H1 (cell line): ENCODE results near the gene TUBGCP2. TPM values are rescaled to one million over a fixed set of nuclear protein-coding genes. Genes with fewer than 3 reads are reported as not detected.

Experiments used
- CTCF ChIA-PET: fragments of 300-600 bp; sonication (Branson Sonifier 250); formaldehyde crosslinking; loops from one replicate; lab custom pipeline; 2021; ENCODE audit not compliant: partially characterized antibody; lab: Charles Lee
- POLR2A ChIA-PET: fragments of 300-600 bp; sonication (Branson Sonifier 250); formaldehyde crosslinking; loops from one replicate; lab custom pipeline; 2021; ENCODE audit warnings: inconsistent platforms; ENCODE audit not compliant: partially characterized antibody; lab: Charles Lee
- DNase-seq, 2 experiments: peaks; one replicate each; pipeline versions ENCODE4 v3.0.0 to v3.0.0-alpha.2; 2010 to 2022; ENCODE audit warnings: low spot score in 2 of 2, low read depth in 1 of 2, mixed read lengths in 1 of 2
- FAIRE-seq: peaks from 2 replicates; lab custom pipeline; 2011; peaks lifted over from hg19 to GRCh38; lab: Jason Lieb, UNC
- H2AFZ ChIP-seq: 2 replicates; pipeline ENCODE4 v1.8.1; 2012; ENCODE audit warnings: low read length, inconsistent platforms
- H2AK5ac ChIP-seq: 2 replicates; pipeline ENCODE4 v1.6.1; 2013; ENCODE audit warnings: low read depth, low read length
- H2BK120ac ChIP-seq: replicated peaks from 2 replicates; pipeline ENCODE3; 2013; ENCODE audit warnings: low read depth, low read length, inconsistent platforms
- H2BK12ac ChIP-seq: 2 replicates; pipeline ENCODE4 v1.6.1; 2013; ENCODE audit warnings: low read depth, low read length
- H2BK15ac ChIP-seq: 2 replicates; pipeline ENCODE4 v1.6.1; 2013; ENCODE audit warnings: low read length
- H2BK20ac ChIP-seq: 2 replicates; pipeline ENCODE4 v1.6.1; 2013; ENCODE audit warnings: low read length
- H2BK5ac ChIP-seq: 2 replicates; pipeline ENCODE4 v1.6.1; 2013; ENCODE audit warnings: low read depth, low read length
- H3K14ac ChIP-seq: 2 replicates; pipeline ENCODE4 v1.6.1; 2013; ENCODE audit warnings: inconsistent platforms; ENCODE audit not compliant: insufficient read length
- H3K18ac ChIP-seq: 2 replicates; pipeline ENCODE4 v1.6.1; 2013; ENCODE audit warnings: low read length; ENCODE audit errors: extremely low read depth
- H3K23ac ChIP-seq: 2 replicates; pipeline ENCODE4 v1.6.1; 2013; ENCODE audit warnings: inconsistent platforms; ENCODE audit not compliant: insufficient read length
- H3K23me2 ChIP-seq: 2 replicates; pipeline ENCODE4 v1.6.1; 2013; ENCODE audit warnings: low read depth, low read length
- H3K27ac ChIP-seq: 2 replicates; pipeline ENCODE4 v1.6.1; 2011; ENCODE audit warnings: low read depth, low read length, inconsistent platforms
- H3K27me3 ChIP-seq, 4 experiments: replicated peaks in 1 of 4; 1 replicate in 1 of 4; 2 replicates in 3 of 4; pipeline versions ENCODE4 v1.6.1 to v1.8.1; 2011 to 2013; ENCODE audit warnings: low read length in 3 of 4, mild to moderate bottlenecking in 3 of 4, inconsistent platforms in 2 of 4, mixed read lengths in 2 of 4, moderate library complexity in 1 of 4; ENCODE audit not compliant: control insufficient read depth in 3 of 4, insufficient read depth in 3 of 4; ENCODE audit errors: extremely low read depth in 1 of 4
- H3K36me3 ChIP-seq, 4 experiments: 2 replicates each; pipeline versions ENCODE4 v1.6.1 to v1.8.1; 2011 to 2013; ENCODE audit warnings: mild to moderate bottlenecking in 4 of 4, low read length in 3 of 4, moderate library complexity in 2 of 4, control low read depth in 1 of 4, inconsistent platforms in 1 of 4; ENCODE audit not compliant: insufficient read depth in 4 of 4, control insufficient read depth in 2 of 4
- H3K4ac ChIP-seq: replicated peaks from 2 replicates; pipeline ENCODE3; 2013; ENCODE audit warnings: low read length, low read depth, mixed read lengths, inconsistent platforms; ENCODE audit not compliant: insufficient read length
- H3K4me1 ChIP-seq, 4 experiments: replicated peaks in 1 of 4; 1 replicate in 1 of 4; 2 replicates in 3 of 4; pipeline versions ENCODE4 v1.6.1 to v1.8.1; 2011 to 2013; ENCODE audit warnings: low read length in 3 of 4, inconsistent platforms in 2 of 4, mixed read lengths in 1 of 4; ENCODE audit not compliant: insufficient read depth in 4 of 4, control insufficient read depth in 3 of 4
- H3K4me2 ChIP-seq, 2 experiments: 2 replicates each; pipeline versions ENCODE4 v1.6.1 to v1.8.1; 2011 to 2013; ENCODE audit warnings: low read depth in 2 of 2, low read length in 2 of 2, control low read depth in 1 of 2, inconsistent platforms in 1 of 2, mild to moderate bottlenecking in 1 of 2; ENCODE audit not compliant: insufficient read depth in 1 of 2
- H3K4me3 ChIP-seq, 4 experiments: fragments of 200-600, 300-600 bp in 1 of 4; sonication (generic), shearing (Covaris generic), sonication (Bioruptor Twin) in 1 of 4; 2 replicates each; pipeline versions ENCODE4 v1.5.1 to v1.8.1; 2011 to 2016; ENCODE audit warnings: low read length in 4 of 4, low read depth in 3 of 4, control low read depth in 2 of 4, inconsistent platforms in 2 of 4, mild to moderate bottlenecking in 2 of 4, mixed read lengths in 1 of 4, moderate library complexity in 1 of 4; ENCODE audit not compliant: insufficient read depth in 2 of 4; ENCODE audit errors: extremely low read depth in 1 of 4
- H3K56ac ChIP-seq: replicated peaks from 2 replicates; pipeline ENCODE3; 2013; ENCODE audit warnings: low read depth, mild to moderate bottlenecking, mixed read lengths, low read length, inconsistent platforms; ENCODE audit not compliant: insufficient read length
- H3K79me1 ChIP-seq: 2 replicates; pipeline ENCODE4 v1.6.1; 2013; ENCODE audit warnings: low read depth, low read length, control low read depth
- H3K79me2 ChIP-seq, 2 experiments: 2 replicates each; pipeline versions ENCODE4 v1.6.1 to v1.8.1; 2012 to 2013; ENCODE audit warnings: low read length in 2 of 2, mild to moderate bottlenecking in 2 of 2, inconsistent platforms in 1 of 2; ENCODE audit not compliant: insufficient read depth in 2 of 2, control insufficient read depth in 1 of 2
- H3K9ac ChIP-seq, 4 experiments: replicated peaks in 1 of 4; 1 replicate in 1 of 4; 2 replicates in 3 of 4; pipeline versions ENCODE4 v1.6.1 to v1.8.1; 2011 to 2013; ENCODE audit warnings: low read depth in 3 of 4, low read length in 3 of 4, control low read depth in 2 of 4, mild to moderate bottlenecking in 2 of 4, moderate library complexity in 2 of 4, inconsistent platforms in 1 of 4; ENCODE audit errors: extremely low read depth in 1 of 4
- H3K9me3 ChIP-seq, 2 experiments: 2 replicates each; pipeline versions ENCODE4 v1.6.1 to v1.8.1; 2012 to 2013; ENCODE audit warnings: mild to moderate bottlenecking in 2 of 2, moderate library complexity in 2 of 2, control low read depth in 1 of 2, inconsistent platforms in 1 of 2, low read depth in 1 of 2, low read length in 1 of 2, mixed read lengths in 1 of 2; ENCODE audit not compliant: insufficient read depth in 2 of 2
- H4K20me1 ChIP-seq, 2 experiments: replicated peaks in 1 of 2; 2 replicates each; pipeline versions ENCODE3 to v1.8.1; 2011 to 2013; ENCODE audit warnings: inconsistent platforms in 2 of 2, low read length in 2 of 2, mild to moderate bottlenecking in 1 of 2; ENCODE audit not compliant: insufficient read depth in 2 of 2, control insufficient read depth in 1 of 2
- H4K5ac ChIP-seq: 2 replicates; pipeline ENCODE4 v1.6.1; 2013; ENCODE audit warnings: low read length, low read depth, mixed read lengths, inconsistent platforms; ENCODE audit not compliant: insufficient read length
- H4K8ac ChIP-seq: 2 replicates; pipeline ENCODE4 v1.8.0; 2013; ENCODE audit warnings: mild to moderate bottlenecking, moderate library complexity, low read length, inconsistent platforms; ENCODE audit not compliant: insufficient read depth; ENCODE audit errors: extremely low read depth
- H4K91ac ChIP-seq: replicated peaks from 2 replicates; pipeline ENCODE3; 2013; ENCODE audit warnings: low read length, mixed read lengths, inconsistent platforms; ENCODE audit not compliant: insufficient read length
- BCL11A ChIP-seq, 2 experiments: IDR thresholded peaks; one replicate each; pipeline ENCODE4 v1.6.1; 2011; ENCODE audit warnings: low read depth in 2 of 2, low read length in 2 of 2, mild to moderate bottlenecking in 2 of 2
- CHD2 ChIP-seq: IDR thresholded peaks from 2 replicates; pipeline ENCODE4 v1.6.1; 2012; ENCODE audit warnings: low read length, improper control_type of control experiment
- CREB1 ChIP-seq: IDR thresholded peaks from 2 replicates; pipeline ENCODE4 v1.6.1; 2012; ENCODE audit warnings: inconsistent platforms
- EZH2 ChIP-seq: fragments of 200-600 bp; sonication (generic); IDR thresholded peaks from 2 replicates; pipeline ENCODE4 v1.7.1; 2012; ENCODE audit warnings: low read depth, mild to moderate bottlenecking, moderate library complexity, low read length, inconsistent platforms; ENCODE audit not compliant: severe bottlenecking
- NRF1 ChIP-seq: IDR thresholded peaks from 2 replicates; pipeline ENCODE4 v1.6.1; 2011; ENCODE audit warnings: mild to moderate bottlenecking, low read depth, low read length, improper control_type of control experiment
- SIX5 ChIP-seq: IDR thresholded peaks from 2 replicates; pipeline ENCODE4 v1.6.1; 2011; ENCODE audit warnings: mild to moderate bottlenecking, low read depth, low read length
- SP1 ChIP-seq: IDR thresholded peaks from 2 replicates; pipeline ENCODE4 v1.6.1; 2011; ENCODE audit warnings: low read depth, low read length
- WGBS, 2 experiments: shearing (Covaris generic) in 1 of 2; methylation state at CpG; one replicate each; pipeline versions ENCODE4 v1.1.6 to v1.1.7; 2013 to 2015; ENCODE audit warnings: low lambda C conversion rate in 2 of 2, mixed read lengths in 2 of 2, inconsistent platforms in 1 of 2, low coverage in 1 of 2, missing lambda C conversion rate in 1 of 2; ENCODE audit not compliant: insufficient replicate concordance in 2 of 2, insufficient coverage in 1 of 2, insufficient read length in 1 of 2; ENCODE audit errors: extremely low coverage in 1 of 2, missing lambda C conversion rate in 1 of 2; 5-methylcytosine and 5-hydroxymethylcytosine counted together
- polyA plus RNA-seq, 7 experiments: library from polyadenylated mRNA; depleted of rRNA in 3 of 7; stranded (reverse) in 5 of 7; unstranded in 2 of 7; fragments of >200 nt in 5 of 7; fragments of 200-250 nt in 2 of 7; gene quantifications; 1 replicate in 5 of 7; 2 replicates in 1 of 7; 4 replicates in 1 of 7; pipeline versions ENCODE4 v1.2.1 to v1.2.3, GENCODE V29; 2011 to 2013; ENCODE audit warnings: missing spikeins in 2 of 7, mixed read lengths in 2 of 7
- total RNA-seq: library from RNA; stranded (reverse); fragmentation: NEBNext Ultra II Directional; extraction: Animal tissue kit (Norgen Biotek cat#: 25700); gene quantifications from 2 replicates; pipeline ENCODE4 v1.2.1, GENCODE V29; 2021
- TF ChIP-seq, protein P1 (sequence below): IDR thresholded peaks from 2 replicates; pipeline ENCODE4 v1.6.1; 2012; ENCODE audit warnings: low read length, inconsistent platforms
- TF ChIP-seq, protein P2 (sequence below): IDR thresholded peaks from 2 replicates; pipeline ENCODE4 v1.6.1; 2011; ENCODE audit warnings: low read length, improper control_type of control experiment
- TF ChIP-seq, protein P3 (sequence below): IDR thresholded peaks from 2 replicates; pipeline ENCODE4 v1.6.1; 2012; ENCODE audit warnings: inconsistent platforms

Gene TUBGCP2
- total and polyA plus RNA-seq, 2 of the 8 experiments (the other 6 are each of a cell fraction or from before 2014, with no cell fraction given): 34.9 to 51.9 TPM

DNA sequence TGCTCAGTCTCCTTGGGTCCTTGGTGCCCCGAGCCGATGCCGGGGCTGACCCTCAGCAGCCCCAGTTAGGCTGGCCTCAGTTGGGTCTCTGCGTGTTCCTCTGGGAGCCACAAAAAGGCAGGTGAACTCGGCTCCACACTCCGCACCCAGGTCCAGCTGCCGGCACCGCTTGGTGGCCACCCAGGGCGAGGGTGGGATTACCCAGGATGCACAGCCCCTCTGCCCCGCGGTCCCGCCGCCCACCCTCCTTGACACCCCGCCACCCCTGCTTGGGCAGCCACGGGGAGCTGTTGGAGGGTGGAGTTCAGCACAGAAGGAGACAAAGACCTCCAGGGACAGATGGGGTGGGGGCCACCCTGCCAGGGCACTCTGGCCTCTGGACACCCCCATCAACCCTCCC, 53.3 kb downstream of the TUBGCP2 start:
- no peak overlapping the region for H3K4me2 ChIP-seq
- peaks cover 0 to 13% (median 6%) of the 10 kb centered on the region in 4 experiments; a peak in 5 of 7 replicates for H3K4me1 ChIP-seq
- no peaks in the 10 kb centered on the region; a peak in 1 of 7 replicates for H3K27me3 ChIP-seq
- H3K36me3 ChIP-seq: no peaks in the 10 kb centered on the region
- H3K27ac ChIP-seq: no peak overlapping the region
- no peak overlapping the region for H3K9ac ChIP-seq
- H3K23me2 ChIP-seq: no peaks in the 10 kb centered on the region
- no peak overlapping the region for H3K23ac ChIP-seq
- H2BK12ac ChIP-seq: 0 out of 2 replicates have a peak overlapping the region, but pooled peaks have one; percentile 35
- H3K56ac ChIP-seq: no peak overlapping the region
- no peak overlapping the region for H2BK20ac ChIP-seq
- H3K4ac ChIP-seq: no peak overlapping the region
- ChIA-PET POLR2A (interaction anchor here (1.2 to 1.5 kb wide), 2 partner anchors 10 to 13 kb away, joined by 3 to 4 read pairs; no protein-coding TSS in a partner anchor), CTCF (interaction anchor here (1.0 kb wide), 1 partner anchor 9 kb away, joined by 3 read pairs; no protein-coding TSS in a partner anchor)
- H2BK15ac ChIP-seq: no peak overlapping the region
- H4K8ac ChIP-seq: peak overlapping the region; percentile 35
- H3K4me3 ChIP-seq: no peak overlapping the region
- H2BK120ac ChIP-seq: no peak overlapping the region
- WGBS, 2 experiments: 87% methylated on average over 6 of the region's 15 CpGs; no CpG with 5 or more reads in 1 of the 2 experiments
- no peaks in the 10 kb centered on the region for H3K9me3 ChIP-seq
- H3K14ac ChIP-seq: no peak overlapping the region
- peaks cover 0 to 3% of the 10 kb centered on the region in 2 experiments for H4K20me1 ChIP-seq
- H4K91ac ChIP-seq: no peak overlapping the region
- no peak overlapping the region for H2BK5ac ChIP-seq
- H4K5ac ChIP-seq: no peak overlapping the region
- FAIRE-seq: no peak
- no peak overlapping the region for H3K18ac ChIP-seq
- no peak overlapping the region for H2AK5ac ChIP-seq
- H3K79me2 ChIP-seq: no peaks in the 10 kb centered on the region
- H2AFZ ChIP-seq: no peak overlapping the region
- DNase-seq: no peak
- no peaks in the 10 kb centered on the region for H3K79me1 ChIP-seq
- TF ChIP-seq NRF1 (no peak), SIX5 (no peak), SP1 (no peak), CREB1 (no peak), CHD2 (no peak), EZH2 (no peak), BCL11A (IDR thresholded peaks at IDR 0.05; ENCODE audit: low read depth in 2 of 2, low read length in 2 of 2) (no peak)
- TF ChIP-seq, protein P1, sequence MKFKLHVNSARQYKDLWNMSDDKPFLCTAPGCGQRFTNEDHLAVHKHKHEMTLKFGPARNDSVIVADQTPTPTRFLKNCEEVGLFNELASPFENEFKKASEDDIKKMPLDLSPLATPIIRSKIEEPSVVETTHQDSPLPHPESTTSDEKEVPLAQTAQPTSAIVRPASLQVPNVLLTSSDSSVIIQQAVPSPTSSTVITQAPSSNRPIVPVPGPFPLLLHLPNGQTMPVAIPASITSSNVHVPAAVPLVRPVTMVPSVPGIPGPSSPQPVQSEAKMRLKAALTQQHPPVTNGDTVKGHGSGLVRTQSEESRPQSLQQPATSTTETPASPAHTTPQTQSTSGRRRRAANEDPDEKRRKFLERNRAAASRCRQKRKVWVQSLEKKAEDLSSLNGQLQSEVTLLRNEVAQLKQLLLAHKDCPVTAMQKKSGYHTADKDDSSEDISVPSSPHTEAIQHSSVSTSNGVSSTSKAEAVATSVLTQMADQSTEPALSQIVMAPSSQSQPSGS: no peak
- TF ChIP-seq, protein P2, sequence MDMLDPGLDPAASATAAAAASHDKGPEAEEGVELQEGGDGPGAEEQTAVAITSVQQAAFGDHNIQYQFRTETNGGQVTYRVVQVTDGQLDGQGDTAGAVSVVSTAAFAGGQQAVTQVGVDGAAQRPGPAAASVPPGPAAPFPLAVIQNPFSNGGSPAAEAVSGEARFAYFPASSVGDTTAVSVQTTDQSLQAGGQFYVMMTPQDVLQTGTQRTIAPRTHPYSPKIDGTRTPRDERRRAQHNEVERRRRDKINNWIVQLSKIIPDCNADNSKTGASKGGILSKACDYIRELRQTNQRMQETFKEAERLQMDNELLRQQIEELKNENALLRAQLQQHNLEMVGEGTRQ: no peak
- TF ChIP-seq, protein P3, sequence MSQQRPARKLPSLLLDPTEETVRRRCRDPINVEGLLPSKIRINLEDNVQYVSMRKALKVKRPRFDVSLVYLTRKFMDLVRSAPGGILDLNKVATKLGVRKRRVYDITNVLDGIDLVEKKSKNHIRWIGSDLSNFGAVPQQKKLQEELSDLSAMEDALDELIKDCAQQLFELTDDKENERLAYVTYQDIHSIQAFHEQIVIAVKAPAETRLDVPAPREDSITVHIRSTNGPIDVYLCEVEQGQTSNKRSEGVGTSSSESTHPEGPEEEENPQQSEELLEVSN: no peak
